Measurements from ENCODE around the gene PDE8B. TPM values are rescaled to one million over a fixed set of nuclear protein-coding genes. Genes with fewer than 3 reads are reported as not detected.

The PDE8B gene
- total RNA-seq, 1 donor from 2014 or later = 2.9 TPM

DNA sequence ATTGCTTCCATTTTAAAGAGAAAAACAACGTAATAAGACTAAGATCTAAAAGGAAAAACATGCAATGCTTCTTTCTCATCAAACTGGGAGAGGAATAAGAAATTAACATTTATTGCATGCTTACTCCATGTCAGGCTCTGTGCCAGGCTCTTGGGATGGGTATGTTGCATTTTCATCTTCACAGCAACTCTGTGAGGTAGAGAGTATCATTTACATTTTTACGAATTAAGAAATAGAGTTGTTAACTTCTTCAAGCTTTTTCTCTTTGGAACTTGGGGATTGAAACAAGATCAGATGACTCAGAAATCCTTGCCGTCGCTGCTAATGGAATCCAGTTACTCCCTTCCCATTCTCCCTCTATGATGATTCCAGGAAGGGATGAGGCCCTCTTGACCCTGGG lies 39.5 kb downstream of the PDE8B start:
- H3K27ac Mint-ChIP-seq = no peak overlapping the region
- no peaks in the 10 kb centered on the region for H3K36me3 Mint-ChIP-seq
- H3K4me1 Mint-ChIP-seq = no peaks in the 10 kb centered on the region
- H3K27me3 Mint-ChIP-seq (ENCODE audit: low read depth) = peaks cover 34% of the 10 kb centered on the region
- no peak for DNase-seq (ENCODE audit: low spot score in 2 of 2, unreplicated experiment in 2 of 2)
- TF ChIP-seq, protein P1, sequence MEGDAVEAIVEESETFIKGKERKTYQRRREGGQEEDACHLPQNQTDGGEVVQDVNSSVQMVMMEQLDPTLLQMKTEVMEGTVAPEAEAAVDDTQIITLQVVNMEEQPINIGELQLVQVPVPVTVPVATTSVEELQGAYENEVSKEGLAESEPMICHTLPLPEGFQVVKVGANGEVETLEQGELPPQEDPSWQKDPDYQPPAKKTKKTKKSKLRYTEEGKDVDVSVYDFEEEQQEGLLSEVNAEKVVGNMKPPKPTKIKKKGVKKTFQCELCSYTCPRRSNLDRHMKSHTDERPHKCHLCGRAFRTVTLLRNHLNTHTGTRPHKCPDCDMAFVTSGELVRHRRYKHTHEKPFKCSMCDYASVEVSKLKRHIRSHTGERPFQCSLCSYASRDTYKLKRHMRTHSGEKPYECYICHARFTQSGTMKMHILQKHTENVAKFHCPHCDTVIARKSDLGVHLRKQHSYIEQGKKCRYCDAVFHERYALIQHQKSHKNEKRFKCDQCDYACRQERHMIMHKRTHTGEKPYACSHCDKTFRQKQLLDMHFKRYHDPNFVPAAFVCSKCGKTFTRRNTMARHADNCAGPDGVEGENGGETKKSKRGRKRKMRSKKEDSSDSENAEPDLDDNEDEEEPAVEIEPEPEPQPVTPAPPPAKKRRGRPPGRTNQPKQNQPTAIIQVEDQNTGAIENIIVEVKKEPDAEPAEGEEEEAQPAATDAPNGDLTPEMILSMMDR (IDR thresholded peaks at IDR 0.05; ENCODE audit: unreplicated experiment) = no peak
- H3K9me3 Mint-ChIP-seq = no peaks in the 10 kb centered on the region
- H3K4me3 Mint-ChIP-seq = no peak overlapping the region

- no peaks in the 10 kb centered on the region for H3K4me1 Mint-ChIP-seq
- TF ChIP-seq, protein P1 (IDR thresholded peaks at IDR 0.05; ENCODE audit: unreplicated experiment) = no peak
- no peaks in the 10 kb centered on the region for H3K36me3 Mint-ChIP-seq
- peaks cover 2% of the 10 kb centered on the region for H3K9me3 Mint-ChIP-seq
- DNase-seq (ENCODE audit: low spot score in 2 of 2, unreplicated experiment in 2 of 2) = no peak
- H3K27ac Mint-ChIP-seq = no peak overlapping the region
- no peak overlapping the region for H3K4me3 Mint-ChIP-seq
- peaks cover 41% of the 10 kb centered on the region for H3K27me3 Mint-ChIP-seq (ENCODE audit: low read depth)
Observed at GRCh38 chr5:77251921-77252320, 41.4 kb downstream of the PDE8B start.

GRCh38 chr5:77255617-77256016 lies 45.1 kb downstream of the PDE8B start:
- H3K4me3 Mint-ChIP-seq = no peak overlapping the region
- peaks cover 32% of the 10 kb centered on the region for H3K27me3 Mint-ChIP-seq (ENCODE audit: low read depth)
- no peaks in the 10 kb centered on the region for H3K36me3 Mint-ChIP-seq
- peaks cover 3% of the 10 kb centered on the region for H3K4me1 Mint-ChIP-seq
- peaks cover 4% of the 10 kb centered on the region for H3K9me3 Mint-ChIP-seq
- no peak overlapping the region for H3K27ac Mint-ChIP-seq
- TF ChIP-seq, protein P1 (IDR thresholded peaks at IDR 0.05; ENCODE audit: unreplicated experiment) = no peak
- no peak for DNase-seq (ENCODE audit: low spot score in 2 of 2, unreplicated experiment in 2 of 2)

- H3K27me3 Mint-ChIP-seq (ENCODE audit: low read depth) = peaks cover 28% of the 10 kb centered on the region
Observed at GRCh38 chr5:77256406-77256805, 45.9 kb downstream of the PDE8B start.

GRCh38 chr5:77258652-77259051 lies 48.2 kb downstream of the PDE8B start:
- TF ChIP-seq, protein P1 (IDR thresholded peaks at IDR 0.05; ENCODE audit: unreplicated experiment) = no peak
- H3K4me3 Mint-ChIP-seq = no peak overlapping the region
- no peaks in the 10 kb centered on the region for H3K36me3 Mint-ChIP-seq
- DNase-seq (ENCODE audit: low spot score in 2 of 2, unreplicated experiment in 2 of 2) = no peak
- peaks cover 5% of the 10 kb centered on the region for H3K9me3 Mint-ChIP-seq
- no peak overlapping the region for H3K27ac Mint-ChIP-seq
- peaks cover 3% of the 10 kb centered on the region for H3K4me1 Mint-ChIP-seq
- peaks cover 16% of the 10 kb centered on the region for H3K27me3 Mint-ChIP-seq (ENCODE audit: low read depth)

More at GRCh38 chr5:77256406-77256805, 45.9 kb downstream of the PDE8B start:
- H3K27ac Mint-ChIP-seq = no peak overlapping the region
- no peak overlapping the region for H3K4me3 Mint-ChIP-seq
- DNase-seq (ENCODE audit: low spot score in 2 of 2, unreplicated experiment in 2 of 2) = no peak
- TF ChIP-seq, protein P1 (IDR thresholded peaks at IDR 0.05; ENCODE audit: unreplicated experiment) = no peak
- peaks cover 3% of the 10 kb centered on the region for H3K4me1 Mint-ChIP-seq
- no peaks in the 10 kb centered on the region for H3K36me3 Mint-ChIP-seq
- H3K9me3 Mint-ChIP-seq = peaks cover 4% of the 10 kb centered on the region

- peaks cover 13% of the 10 kb centered on the region for H3K9me3 Mint-ChIP-seq
- no peak for DNase-seq (ENCODE audit: low spot score in 2 of 2, unreplicated experiment in 2 of 2)
- H3K4me1 Mint-ChIP-seq = peaks cover 3% of the 10 kb centered on the region
- H3K27me3 Mint-ChIP-seq (ENCODE audit: low read depth) = peaks cover 14% of the 10 kb centered on the region
- TF ChIP-seq, protein P1 (IDR thresholded peaks at IDR 0.05; ENCODE audit: unreplicated experiment) = no peak
- no peaks in the 10 kb centered on the region for H3K36me3 Mint-ChIP-seq
- no peak overlapping the region for H3K4me3 Mint-ChIP-seq
- H3K27ac Mint-ChIP-seq = no peak overlapping the region
Observed at GRCh38 chr5:77259476-77259875, 49.0 kb downstream of the PDE8B start.

Data from mesothelial cell of epicardium (in vitro differentiated cells).